Measurements from ENCODE around the gene DCTN1. TPM values are rescaled to one million over a fixed set of nuclear protein-coding genes. Genes with fewer than 3 reads are reported as not detected.

Gene DCTN1
- total RNA-seq, 1 donor from 2014 or later: 244 TPM

GRCh38 chr2:74417763-74418162 is 37.7 kb upstream of the DCTN1 start:
- no peak for DNase-seq (ENCODE audit: low spot score)
- TF ChIP-seq CTCF (IDR thresholded peaks at IDR 0.05; ENCODE audit: unreplicated experiment): no peak
- Mint-ChIP-seq H3K4me1 (ENCODE audit: unreplicated experiment) (peaks cover 24% of the 10 kb centered on the region), H3K27ac (ENCODE audit: unreplicated experiment) (no peak overlapping the region), H3K4me3 (ENCODE audit: unreplicated experiment) (no peak overlapping the region), H3K27me3 (ENCODE audit: unreplicated experiment) (peaks cover 9% of the 10 kb centered on the region), H3K36me3 (ENCODE audit: low read depth, unreplicated experiment) (peaks cover 5% of the 10 kb centered on the region), H3K9me3 (ENCODE audit: unreplicated experiment) (no peaks in the 10 kb centered on the region)

- Mint-ChIP-seq H3K27ac (ENCODE audit: unreplicated experiment) (no peak overlapping the region), H3K27me3 (ENCODE audit: unreplicated experiment) (peaks cover 5% of the 10 kb centered on the region), H3K4me3 (ENCODE audit: unreplicated experiment) (no peak overlapping the region), H3K36me3 (ENCODE audit: low read depth, unreplicated experiment) (peaks cover 3% of the 10 kb centered on the region), H3K9me3 (ENCODE audit: unreplicated experiment) (no peaks in the 10 kb centered on the region), H3K4me1 (ENCODE audit: unreplicated experiment) (peaks cover 25% of the 10 kb centered on the region)
- TF ChIP-seq CTCF (IDR thresholded peaks at IDR 0.05; ENCODE audit: unreplicated experiment): no peak
- DNase-seq (ENCODE audit: low spot score): no peak
These were observed 37.1 kb upstream of the DCTN1 start for GRCh38 chr2:74417197-74417596.

DNA sequence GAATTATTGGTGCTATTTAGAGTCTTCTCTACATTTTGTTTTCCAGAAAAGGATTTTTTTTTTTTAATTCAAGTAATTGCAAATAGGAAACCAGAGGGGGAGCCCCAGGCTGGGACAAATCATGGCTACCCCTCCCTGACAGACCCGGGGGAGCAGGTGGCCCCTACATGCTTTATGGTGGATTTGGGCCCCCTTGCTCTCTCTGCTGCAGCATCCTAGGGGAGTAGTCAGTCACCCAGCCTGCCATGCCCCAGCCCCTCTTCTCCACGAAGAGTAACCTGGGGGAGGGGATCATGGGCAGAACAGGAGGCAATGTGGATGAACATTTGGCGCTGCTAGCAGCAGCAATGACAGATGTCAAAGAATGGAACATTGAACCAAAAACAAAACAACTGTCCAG is 36.7 kb upstream of the DCTN1 start:
- DNase-seq (ENCODE audit: low spot score): no peak
- TF ChIP-seq CTCF (IDR thresholded peaks at IDR 0.05; ENCODE audit: unreplicated experiment): no peak
- Mint-ChIP-seq H3K4me1 (ENCODE audit: unreplicated experiment) (peaks cover 21% of the 10 kb centered on the region), H3K4me3 (ENCODE audit: unreplicated experiment) (no peak overlapping the region), H3K27me3 (ENCODE audit: unreplicated experiment) (peaks cover 3% of the 10 kb centered on the region), H3K36me3 (ENCODE audit: low read depth, unreplicated experiment) (peaks cover 3% of the 10 kb centered on the region), H3K27ac (ENCODE audit: unreplicated experiment) (no peak overlapping the region), H3K9me3 (ENCODE audit: unreplicated experiment) (no peaks in the 10 kb centered on the region)

- peaks cover 17% of the 10 kb centered on the region for H3K4me1 Mint-ChIP-seq (ENCODE audit: unreplicated experiment)
- H3K27me3 Mint-ChIP-seq (ENCODE audit: unreplicated experiment): peaks cover 3% of the 10 kb centered on the region
- H3K36me3 Mint-ChIP-seq (ENCODE audit: low read depth, unreplicated experiment): peaks cover 3% of the 10 kb centered on the region
- no peak overlapping the region for H3K4me3 Mint-ChIP-seq (ENCODE audit: unreplicated experiment)
- H3K27ac Mint-ChIP-seq (ENCODE audit: unreplicated experiment): peak overlapping the region; percentile 27
- no peaks in the 10 kb centered on the region for H3K9me3 Mint-ChIP-seq (ENCODE audit: unreplicated experiment)
- no peak for TF ChIP-seq CTCF (IDR thresholded peaks at IDR 0.05; ENCODE audit: unreplicated experiment)
- no peak for DNase-seq (ENCODE audit: low spot score)
These were observed 35.8 kb upstream of the DCTN1 start for GRCh38 chr2:74415762-74416395.

DNA sequence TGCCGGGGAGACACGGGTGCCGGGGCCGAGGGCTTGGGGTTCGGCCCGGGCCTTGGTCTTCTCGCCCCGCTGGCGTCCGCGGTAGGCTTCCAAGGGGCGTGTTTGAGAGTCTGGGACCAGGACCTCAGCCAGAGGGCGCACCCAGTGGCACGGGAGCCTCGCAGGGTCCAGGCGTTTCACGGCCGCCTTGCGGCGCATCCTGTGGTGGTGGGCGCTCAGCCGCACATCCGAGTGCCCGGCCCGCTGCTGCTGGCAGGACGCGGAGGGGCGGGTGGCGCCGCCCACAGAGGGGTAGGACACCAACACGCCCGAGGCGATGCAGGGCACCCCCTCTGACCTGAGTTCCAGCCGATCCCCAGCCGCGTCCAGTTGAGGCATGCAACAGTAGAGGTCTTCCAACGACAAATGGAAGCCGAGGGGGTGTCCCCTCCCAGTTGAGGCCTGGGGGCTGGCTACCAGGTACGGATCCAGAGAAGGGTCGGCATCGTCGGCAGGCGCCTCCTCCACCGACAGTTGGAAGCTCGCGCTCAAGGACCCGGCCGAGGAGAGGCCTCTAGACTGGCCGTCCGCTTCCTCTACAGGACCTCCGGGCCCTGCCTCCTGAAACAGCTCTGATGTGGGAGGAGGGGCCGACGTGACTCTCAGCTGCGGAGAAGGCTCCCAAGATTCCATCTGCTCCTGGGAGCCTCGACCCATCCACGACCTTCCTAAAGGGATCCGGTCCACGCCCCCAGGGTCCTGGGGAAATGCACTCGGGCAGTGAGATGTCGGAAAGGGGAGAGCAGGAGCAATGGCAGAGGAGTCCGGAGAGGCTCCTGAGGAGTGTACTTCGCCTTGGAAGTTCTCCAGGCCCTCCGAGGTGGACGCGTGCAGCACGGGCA is 35.0 kb upstream of the DCTN1 start:
- no peak for TF ChIP-seq CTCF (IDR thresholded peaks at IDR 0.05; ENCODE audit: unreplicated experiment)
- Mint-ChIP-seq H3K27me3 (ENCODE audit: unreplicated experiment) (peaks cover 3% of the 10 kb centered on the region), H3K36me3 (ENCODE audit: low read depth, unreplicated experiment) (peaks cover 3% of the 10 kb centered on the region), H3K4me1 (ENCODE audit: unreplicated experiment) (peaks cover 17% of the 10 kb centered on the region), H3K9me3 (ENCODE audit: unreplicated experiment) (no peaks in the 10 kb centered on the region), H3K4me3 (ENCODE audit: unreplicated experiment) (no peak overlapping the region), H3K27ac (ENCODE audit: unreplicated experiment) (no peak overlapping the region)
- DNase-seq (ENCODE audit: low spot score): peak; percentile 53

All from endothelial cell (in vitro differentiated cells).